HTERT RPE-1 (cell line): ENCODE data around the gene APLF.

Experiments used
- in situ Hi-C: fragments of 300-500 bp; cut with MboI; formaldehyde crosslinking; loops from 4 replicates; pipeline ENCODE4 v1.14.3; 2020; ENCODE audit warnings: low sequenced_read_pairs

Gene APLF, protein sequence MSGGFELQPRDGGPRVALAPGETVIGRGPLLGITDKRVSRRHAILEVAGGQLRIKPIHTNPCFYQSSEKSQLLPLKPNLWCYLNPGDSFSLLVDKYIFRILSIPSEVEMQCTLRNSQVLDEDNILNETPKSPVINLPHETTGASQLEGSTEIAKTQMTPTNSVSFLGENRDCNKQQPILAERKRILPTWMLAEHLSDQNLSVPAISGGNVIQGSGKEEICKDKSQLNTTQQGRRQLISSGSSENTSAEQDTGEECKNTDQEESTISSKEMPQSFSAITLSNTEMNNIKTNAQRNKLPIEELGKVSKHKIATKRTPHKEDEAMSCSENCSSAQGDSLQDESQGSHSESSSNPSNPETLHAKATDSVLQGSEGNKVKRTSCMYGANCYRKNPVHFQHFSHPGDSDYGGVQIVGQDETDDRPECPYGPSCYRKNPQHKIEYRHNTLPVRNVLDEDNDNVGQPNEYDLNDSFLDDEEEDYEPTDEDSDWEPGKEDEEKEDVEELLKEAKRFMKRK

DNA sequence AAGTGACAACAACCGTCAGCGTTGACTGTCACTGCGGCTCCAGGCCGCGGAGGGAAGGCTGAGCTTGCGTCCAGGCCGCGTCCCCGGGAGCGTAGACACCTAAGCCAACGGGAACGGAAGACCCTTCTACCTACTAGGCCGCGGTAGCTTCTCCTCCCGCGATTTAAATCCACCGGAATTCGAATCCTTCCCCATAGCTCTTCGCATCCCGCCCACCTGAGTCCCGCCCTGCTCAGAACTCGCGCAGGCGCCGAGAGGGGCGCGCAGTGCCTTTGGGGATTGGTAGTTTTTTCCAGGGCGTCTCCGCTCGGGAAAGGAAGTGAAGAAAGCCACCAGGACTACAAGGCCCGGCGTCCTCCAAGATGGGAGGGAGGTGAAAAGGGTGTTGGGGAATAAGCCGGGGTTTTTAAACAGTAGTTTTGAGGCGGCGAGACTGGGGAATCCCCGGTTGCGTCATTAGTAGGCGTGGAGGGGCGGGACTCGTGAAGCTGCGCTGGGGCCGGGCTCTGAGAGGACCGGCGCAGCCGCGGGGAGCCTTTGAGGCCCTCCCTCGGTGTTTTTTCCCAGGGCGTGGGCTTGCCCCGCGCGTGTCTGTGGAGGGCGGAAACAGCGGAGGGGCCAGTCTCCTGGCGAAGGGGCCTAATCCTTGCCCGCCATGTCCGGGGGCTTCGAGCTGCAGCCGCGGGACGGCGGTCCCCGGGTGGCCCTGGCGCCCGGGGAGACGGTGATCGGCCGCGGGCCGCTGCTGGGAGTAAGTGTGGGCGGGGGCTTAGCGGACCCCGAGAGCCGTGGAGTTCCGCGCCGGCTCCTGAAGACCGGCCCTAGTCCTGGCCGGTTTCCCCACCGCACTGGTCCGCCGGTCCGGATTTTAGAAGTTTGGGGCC lies at the start of gene APLF, which contains the start of gene FBXO48:
Gene APLF, plus strand, starts transcription at position 509 of the 884 bp plus-strand sequence. Its CDS starts 147 bp downstream, at position 656.
Gene FBXO48, minus strand, starts transcription at position 218 of the 884 bp plus-strand sequence. CDS start 2,149 bp downstream, outside the sequence.
- in situ Hi-C loops, result no loop called here

- in situ Hi-C loops, result no loop called here
Observed at GRCh38 chr2:68417926-68418325, 49.5 kb upstream of the APLF start.

DNA sequence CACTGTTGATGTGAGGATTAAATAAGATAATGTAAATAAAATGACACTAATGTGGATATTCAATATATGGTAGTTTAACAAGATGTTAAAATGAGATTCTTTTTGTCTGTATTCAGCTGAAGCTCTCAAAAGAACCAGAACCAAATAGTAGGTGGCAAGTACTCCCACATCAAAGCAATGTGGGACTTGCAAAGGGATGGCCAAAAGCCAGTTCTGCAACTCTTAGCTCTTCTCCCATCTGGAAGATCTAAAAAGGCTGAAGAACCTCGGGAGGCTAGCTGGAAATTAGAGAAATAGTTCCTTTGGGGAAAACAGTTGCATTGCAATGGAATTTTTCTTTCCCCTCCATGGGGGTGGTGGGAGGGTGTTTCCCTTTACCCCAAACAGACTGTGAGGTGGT lies 49.0 kb upstream of the APLF start:
- in situ Hi-C loops, result no loop called here

DNA sequence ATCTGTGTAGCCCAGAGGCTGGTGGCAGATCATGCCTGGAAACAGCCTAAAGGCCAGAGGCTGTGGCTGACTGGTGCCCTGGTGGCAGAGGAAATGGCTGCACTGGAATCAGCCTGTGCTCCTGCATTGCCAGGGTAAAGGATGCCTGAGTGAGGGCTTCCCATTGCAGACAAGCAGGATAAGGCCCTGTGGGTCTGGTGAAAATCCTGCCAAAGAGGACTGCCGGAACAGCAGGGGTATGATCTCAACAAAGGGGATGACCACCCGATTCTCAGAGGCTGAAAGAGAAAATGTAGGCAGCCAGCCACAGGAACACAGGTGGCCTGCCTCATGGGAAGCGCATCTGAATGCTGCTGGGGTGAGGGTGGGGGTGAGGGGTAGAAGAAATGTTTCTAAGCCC lies 48.5 kb upstream of the APLF start:
- in situ Hi-C loops, result no loop called here

DNA sequence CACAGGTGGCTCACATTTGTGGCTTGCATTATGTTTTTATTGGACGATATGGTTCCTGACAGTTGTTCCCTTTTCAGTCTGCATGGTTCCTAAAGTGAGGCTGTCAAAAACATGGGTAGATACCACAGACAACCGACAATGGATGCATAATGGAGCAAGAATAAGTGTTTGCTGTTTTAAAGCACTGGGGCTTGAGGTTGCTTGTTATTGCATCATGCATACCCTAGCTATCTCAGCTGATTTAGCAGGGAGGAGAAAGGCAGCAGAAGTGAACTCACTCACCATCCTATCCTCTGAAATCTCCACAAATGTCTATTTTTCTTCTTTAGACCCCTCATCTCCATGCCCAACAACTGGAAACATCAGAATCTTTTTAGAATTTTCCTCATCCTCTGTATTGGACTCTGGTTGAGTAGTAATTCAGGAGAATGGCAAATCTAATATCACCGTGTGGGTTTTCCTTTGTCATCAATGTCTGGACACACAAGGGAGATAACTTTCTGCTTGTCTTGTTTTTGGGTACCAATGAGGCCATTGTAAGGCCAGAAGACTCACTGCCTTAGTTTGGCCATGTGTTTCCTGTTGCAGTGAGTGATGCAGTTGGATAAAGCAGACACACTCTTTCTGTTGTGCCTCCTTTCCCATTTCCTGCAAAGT lies 47.0 kb upstream of the APLF start:
- in situ Hi-C loops, result no loop called here

DNA sequence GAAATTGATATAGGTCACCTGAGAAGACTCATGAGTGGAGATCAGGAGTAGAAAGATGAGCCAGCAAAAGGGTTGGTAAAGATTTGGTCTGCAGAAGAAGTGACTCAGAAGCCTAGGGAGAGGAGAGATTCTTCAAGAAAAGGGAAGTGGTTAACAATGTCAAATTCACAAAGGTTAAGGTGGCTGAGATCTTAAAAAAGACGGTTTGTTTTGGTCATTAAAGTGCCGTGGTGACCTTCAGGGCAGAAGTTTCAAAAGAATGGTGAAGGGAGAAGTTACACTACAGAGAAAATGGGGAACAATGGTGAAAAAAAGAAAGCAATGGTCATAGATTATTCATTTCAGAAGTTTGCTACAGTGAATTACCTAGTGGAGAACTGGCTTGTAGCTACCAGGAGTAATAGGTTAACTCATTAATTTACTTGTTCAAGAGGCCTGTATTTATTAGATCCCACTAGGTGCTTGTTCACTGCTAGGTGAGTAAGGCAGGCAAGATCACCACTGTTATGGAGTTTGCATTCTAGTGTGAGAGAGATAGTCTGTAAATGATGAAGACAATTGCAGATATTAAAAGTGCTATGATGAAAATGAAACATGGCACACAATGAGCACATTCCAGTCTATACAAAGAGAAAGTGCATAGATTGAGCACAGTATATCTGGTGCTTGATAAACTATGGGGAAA lies 43.3 kb upstream of the APLF start:
- in situ Hi-C loops, result no loop called here

DNA sequence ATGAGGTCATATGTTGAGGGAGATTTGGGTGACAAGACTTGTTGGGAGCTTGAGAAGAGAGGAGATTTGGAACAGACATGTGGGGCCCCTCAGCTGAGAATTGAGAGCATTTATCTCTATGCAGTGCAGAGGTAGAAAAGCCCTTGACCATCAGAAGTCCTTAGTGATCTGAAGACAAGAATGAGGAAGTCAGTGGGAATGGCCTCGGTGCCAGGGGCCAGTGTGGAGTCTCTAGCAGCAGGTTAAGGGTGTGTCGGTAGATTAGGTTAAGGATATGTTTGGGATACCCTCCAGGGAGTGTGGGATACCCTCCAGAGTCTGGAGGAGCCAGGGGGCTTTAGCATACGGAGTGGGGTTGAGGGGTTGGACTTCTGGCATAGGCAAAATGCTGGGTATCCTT lies 41.9 kb upstream of the APLF start:
- in situ Hi-C loops, result no loop called here

DNA sequence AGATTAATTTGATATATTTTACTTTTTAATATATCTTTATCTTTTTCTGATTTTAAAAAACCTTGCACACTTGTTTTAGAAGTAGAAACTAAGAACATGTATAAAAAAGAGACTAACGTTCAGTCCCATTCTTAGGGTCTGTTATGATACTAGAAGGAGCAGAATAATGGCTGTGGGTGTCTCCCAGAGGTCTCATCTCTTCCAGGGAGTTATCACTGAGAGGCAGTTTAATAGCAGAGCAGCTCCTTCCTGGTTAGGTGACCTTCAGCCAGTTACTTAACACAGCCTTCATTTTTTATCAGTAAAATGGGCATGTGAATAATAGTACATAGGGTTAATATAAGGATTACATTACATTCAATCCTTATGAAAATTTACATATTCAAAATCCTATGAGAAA lies 40.9 kb upstream of the APLF start:
- in situ Hi-C loops, result no loop called here

DNA sequence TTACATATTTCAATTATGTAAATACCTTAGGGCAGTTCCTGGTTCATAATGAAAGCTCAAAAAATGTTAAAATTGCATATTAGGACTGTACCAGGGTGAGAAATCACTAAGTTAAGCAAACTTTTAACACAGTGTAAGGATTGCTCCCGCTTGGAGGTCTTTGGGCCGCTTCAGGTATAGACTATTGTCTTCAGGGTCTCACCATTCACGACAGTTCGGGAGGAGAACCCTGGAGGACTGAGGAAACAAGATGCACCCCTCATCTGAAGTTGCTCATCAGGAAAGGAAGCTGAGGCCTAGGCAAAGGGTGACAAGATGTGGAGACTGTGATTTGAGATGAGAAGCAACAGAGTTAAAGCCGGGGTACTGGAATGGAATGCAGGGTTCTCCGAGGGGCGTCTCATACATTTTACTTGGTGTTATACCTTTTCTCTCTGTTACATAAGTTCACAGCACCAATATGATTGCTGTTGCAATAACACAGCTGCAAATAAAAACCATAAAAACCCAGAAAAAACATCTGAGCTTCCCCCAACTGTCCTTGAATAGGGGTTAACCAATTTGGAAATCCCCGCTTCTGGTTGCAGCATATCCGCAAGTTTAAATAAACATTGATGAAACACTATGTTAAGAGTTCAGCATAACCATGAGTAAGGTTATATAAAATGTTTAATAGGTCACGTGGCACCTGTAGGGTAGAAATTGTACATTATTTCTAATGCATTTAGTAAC lies 40.4 kb upstream of the APLF start:
- in situ Hi-C loops, result no loop called here

DNA sequence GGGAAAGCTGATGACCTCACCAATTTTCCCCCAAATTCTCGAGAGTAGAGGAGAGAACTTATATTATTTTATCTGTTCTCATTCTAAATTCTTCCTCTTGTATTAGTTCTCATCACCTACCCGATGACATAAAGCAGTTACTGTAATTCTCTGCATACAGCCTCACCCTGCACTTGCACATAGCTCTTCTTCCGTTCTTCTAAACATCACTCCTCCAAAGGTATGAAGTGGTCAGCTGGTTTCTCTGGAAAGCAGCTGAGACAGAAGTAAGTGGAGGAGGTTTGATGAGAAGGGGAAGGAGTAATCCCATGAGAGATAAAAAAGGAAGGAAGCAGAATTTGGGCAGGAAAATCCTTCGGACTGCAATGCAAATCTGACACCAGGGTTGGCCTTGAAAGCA lies 39.3 kb upstream of the APLF start:
- in situ Hi-C loops, result no loop called here

DNA sequence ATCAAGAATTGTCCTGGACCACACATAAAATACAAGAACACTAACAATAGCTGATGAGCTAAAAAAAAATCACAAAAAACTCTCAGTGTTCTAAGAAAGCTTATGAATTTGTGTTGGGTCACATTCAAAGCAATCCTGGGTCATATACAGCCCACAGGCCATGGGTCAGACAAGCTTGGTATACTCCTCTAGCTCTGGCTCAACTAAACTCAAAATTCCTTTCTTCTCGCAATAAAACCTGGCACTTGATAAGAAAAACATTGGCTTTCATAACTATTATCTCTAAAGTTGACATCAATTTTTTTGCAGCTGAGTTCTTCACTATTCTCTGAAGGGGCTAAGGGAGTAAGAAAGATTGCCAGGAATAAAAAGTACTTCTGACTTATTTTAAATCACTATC lies 38.6 kb upstream of the APLF start:
- in situ Hi-C loops, result no loop called here

DNA sequence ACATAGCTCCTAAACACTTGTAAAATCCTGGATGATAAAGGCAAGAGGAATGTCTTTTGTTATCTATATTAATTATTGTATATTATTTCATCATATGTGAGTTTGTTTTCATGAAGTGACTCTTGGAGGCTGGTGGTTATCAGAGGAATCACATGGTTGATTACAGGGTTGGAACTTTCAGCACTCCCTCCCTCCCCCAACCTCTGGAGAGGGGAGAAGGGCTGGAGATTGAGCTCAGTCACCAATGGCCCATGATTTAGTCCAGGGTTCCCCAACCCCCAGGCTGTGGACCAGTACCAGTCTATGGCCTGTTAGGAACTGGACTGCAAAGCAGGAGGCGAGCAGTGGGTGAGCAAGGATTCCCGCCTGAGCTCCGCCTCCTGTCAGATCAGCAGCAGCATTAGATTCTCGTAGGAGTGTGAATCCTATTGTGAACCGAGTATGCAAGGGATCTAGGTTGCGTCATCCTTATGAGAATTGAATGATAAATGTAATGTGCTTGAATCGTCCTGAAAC lies 38.0 kb upstream of the APLF start:
- in situ Hi-C loops, result no loop called here

GRCh38 chr2:68431316-68431972 lies 35.9 kb upstream of the APLF start:
- in situ Hi-C loops, result no loop called here

- in situ Hi-C loops, result no loop called here
Observed at GRCh38 chr2:68432696-68433658, 34.4 kb upstream of the APLF start.

- in situ Hi-C loops, result no loop called here
Observed at GRCh38 chr2:68434981-68435380, 32.4 kb upstream of the APLF start.

- in situ Hi-C loops, result no loop called here
Observed at GRCh38 chr2:68435615-68436014, 31.8 kb upstream of the APLF start.

- in situ Hi-C loops, result no loop called here
Observed at GRCh38 chr2:68436270-68436669, 31.1 kb upstream of the APLF start.
